A673 (cell line): ENCODE results near the gene OPRM1. TPM values are rescaled to one million over a fixed set of nuclear protein-coding genes. Genes with fewer than 3 reads are reported as not detected.

Source experiments
- BruUV-seq: library from RNA; stranded (reverse); fragments of 400-500 nt; replicated peaks from 2 replicates; lab custom pipeline; 2021; lab: Mats Ljungman, UMichigan
- CTCF ChIA-PET: fragments of 300-600 bp; sonication (Branson Sonifier 250); formaldehyde crosslinking; loops from one replicate; lab custom pipeline; 2022; ENCODE audit warnings: antibody characterized with exemption; lab: Charles Lee
- POLR2A ChIA-PET: fragments of 300-600 bp; sonication (Branson Sonifier 250); formaldehyde crosslinking; loops from one replicate; lab custom pipeline; 2022; ENCODE audit warnings: antibody characterized with exemption; ENCODE audit not compliant: low non-redundant PET; lab: Charles Lee
- DNase-seq: peaks from one replicate; pipeline ENCODE4 v3.0.0-alpha.2; 2015; ENCODE audit warnings: low spot score
- H3K27ac ChIP-seq: fragments of 200-600 bp; sonication (generic); 2 replicates; pipeline ENCODE4 v1.5.1; 2016; ENCODE audit warnings: mixed run types, low read depth, mild to moderate bottlenecking, mixed read lengths, antibody characterized with exemption, low read length; ENCODE audit not compliant: poor library complexity, severe bottlenecking
- H3K27me3 ChIP-seq: fragments of 200-600 bp; sonication (generic); replicated peaks from 2 replicates; pipeline ENCODE4 v1.6.1; 2017; ENCODE audit warnings: mixed run types, low read depth, mild to moderate bottlenecking, mixed read lengths, antibody characterized with exemption, low read length; ENCODE audit not compliant: insufficient read depth, poor library complexity
- H3K36me3 ChIP-seq: fragments of 200-600 bp; sonication (generic); 2 replicates; pipeline ENCODE4 v1.6.1; 2016; ENCODE audit warnings: mixed run types, mild to moderate bottlenecking, mixed read lengths, antibody characterized with exemption, low read length; ENCODE audit not compliant: insufficient read depth, poor library complexity, severe bottlenecking
- H3K4me1 ChIP-seq: fragments of 200-600 bp; sonication (generic); 2 replicates; pipeline ENCODE4 v1.6.1; 2017; ENCODE audit warnings: mixed run types, mild to moderate bottlenecking, mixed read lengths, antibody characterized with exemption, low read length; ENCODE audit not compliant: insufficient read depth, poor library complexity, severe bottlenecking
- H3K4me3 ChIP-seq: fragments of 200-600 bp; sonication (generic); 2 replicates; pipeline ENCODE4 v1.5.1; 2016; ENCODE audit warnings: low read depth, mixed run types, mild to moderate bottlenecking, mixed read lengths, low read length; ENCODE audit not compliant: poor library complexity, severe bottlenecking
- H3K9me3 ChIP-seq: fragments of 200-600 bp; sonication (generic); 2 replicates; pipeline ENCODE4 v1.6.1; 2016; ENCODE audit warnings: mixed run types, low read depth, mild to moderate bottlenecking, mixed read lengths, antibody characterized with exemption, low read length; ENCODE audit not compliant: poor library complexity, severe bottlenecking
- CTCF ChIP-seq: fragments of 300-800, 200-600 bp; sonication (generic); conservative IDR thresholded peaks from 2 replicates; pipeline ENCODE4 v1.5.1; 2017; ENCODE audit warnings: low read depth, mild to moderate bottlenecking, antibody characterized with exemption, low read length, moderate library complexity, mixed read lengths
- EZH2 ChIP-seq: fragments of 200-600 bp; sonication (generic); IDR thresholded peaks from 2 replicates; pipeline ENCODE4 v1.6.1; 2017; ENCODE audit warnings: borderline replicate concordance, low read depth, mild to moderate bottlenecking, mixed read lengths, antibody characterized with exemption, low read length; ENCODE audit not compliant: poor library complexity, severe bottlenecking
- intact Hi-C: fragments of 100-400 bp; cut with micrococcal nuclease; formaldehyde crosslinking; loops from one replicate; pipeline ENCODE4 v1.10.0; 2022; ENCODE audit not compliant: unreplicated experiment
- total RNA-seq: library from RNA; stranded (reverse); gene quantifications from 2 replicates; pipeline ENCODE4 v1.2.3, GENCODE V29; 2021

OPRM1 gene
- total RNA-seq, 1 experiment from 2014 or later = not detected

DNA sequence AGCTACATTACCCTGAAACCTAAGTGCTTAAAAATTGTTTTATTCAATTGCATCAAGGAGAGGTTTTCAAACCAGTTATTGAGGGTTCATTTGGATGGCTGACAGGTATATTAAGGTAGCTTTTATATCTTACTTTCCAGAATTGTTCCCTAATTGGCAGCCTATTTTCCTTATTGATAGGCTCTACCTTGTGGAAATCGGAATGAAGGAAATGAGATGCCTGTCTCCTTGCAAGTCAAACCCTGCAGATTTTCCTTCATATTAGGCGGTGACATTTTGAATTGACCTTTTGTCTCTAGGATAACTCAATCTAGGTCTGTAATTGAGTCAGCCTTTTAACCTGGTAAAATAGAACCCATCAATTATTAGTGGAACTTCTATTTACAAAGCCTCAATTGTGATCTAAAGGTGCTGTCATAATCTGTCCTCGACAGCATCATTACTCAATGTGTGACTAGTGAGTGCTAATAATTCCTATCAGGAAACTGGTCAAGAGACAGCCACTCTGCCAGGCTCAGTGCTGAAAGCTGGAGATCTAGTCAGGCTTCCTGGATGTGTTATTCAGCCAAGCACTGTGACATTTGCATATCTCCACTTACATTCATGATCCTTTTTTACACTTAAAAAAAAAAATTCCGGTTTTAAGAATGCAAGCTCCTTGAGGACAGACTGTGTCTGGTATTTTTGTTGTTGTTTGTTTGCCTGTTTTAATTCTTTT, 20.1 kb downstream of the OPRM1 start:
- H3K27ac ChIP-seq = no peak overlapping the region
- DNase-seq = no peak
- ChIA-PET CTCF (no interaction called here), POLR2A (no interaction called here)
- no peaks in the 10 kb centered on the region for H3K4me1 ChIP-seq
- TF ChIP-seq CTCF (no peak), EZH2 (no peak)
- BruUV-seq = no TSS peak
- H3K9me3 ChIP-seq = no peaks in the 10 kb centered on the region
- intact Hi-C loops = no loop called here
- H3K4me3 ChIP-seq = no peak overlapping the region
- no peaks in the 10 kb centered on the region for H3K36me3 ChIP-seq
- no peaks in the 10 kb centered on the region for H3K27me3 ChIP-seq

- TF ChIP-seq CTCF = no peak
- no peak for TF ChIP-seq EZH2
- ChIA-PET CTCF (no interaction called here), POLR2A (no interaction called here)
- intact Hi-C loops = no loop called here
- Histone ChIP-seq H3K4me1 (no peaks in the 10 kb centered on the region), H3K9me3 (no peaks in the 10 kb centered on the region), H3K27me3 (no peaks in the 10 kb centered on the region), H3K36me3 (no peaks in the 10 kb centered on the region), H3K4me3 (no peak overlapping the region), H3K27ac (no peak overlapping the region)
- BruUV-seq = no TSS peak
- DNase-seq = no peak
These were observed 21.0 kb downstream of the OPRM1 start for GRCh38 chr6:154060076-154060475.

DNA sequence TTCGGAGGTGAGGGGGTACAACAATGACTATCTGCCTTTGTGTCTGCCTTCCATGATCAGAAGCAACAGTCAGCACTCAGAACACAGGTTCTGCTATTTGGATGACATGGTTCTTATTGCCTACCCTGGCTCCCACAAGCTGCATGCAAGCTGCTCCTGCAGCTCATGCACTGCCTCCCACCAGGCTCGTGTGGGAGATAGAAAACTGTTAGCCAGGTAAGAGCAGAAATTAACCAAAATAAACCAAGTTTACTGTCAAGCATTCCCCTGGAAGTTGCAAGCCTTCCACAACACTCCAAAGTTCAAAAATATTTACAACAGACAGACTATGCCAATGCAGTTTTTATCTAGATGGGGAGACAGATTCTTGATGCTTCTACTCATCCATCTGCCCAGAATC, 31.0 kb downstream of the OPRM1 start:
- H3K36me3 ChIP-seq = no peaks in the 10 kb centered on the region
- no peak overlapping the region for H3K4me3 ChIP-seq
- no peak for DNase-seq
- CTCF ChIA-PET = no interaction called here
- intact Hi-C loops = no loop called here
- H3K9me3 ChIP-seq = peaks cover 3% of the 10 kb centered on the region
- H3K4me1 ChIP-seq = no peaks in the 10 kb centered on the region
- H3K27me3 ChIP-seq = no peaks in the 10 kb centered on the region
- no TSS peak for BruUV-seq
- H3K27ac ChIP-seq = no peak overlapping the region
- no peak for TF ChIP-seq EZH2
- no peak for TF ChIP-seq CTCF
- POLR2A ChIA-PET = no interaction called here
